Kidney capillary endothelial cell (primary cell): ENCODE data around the gene GPR6.

Experiments used
- DNase-seq: peaks from one replicate; pipeline ENCODE4 v3.0.0-alpha.2; 2018; ENCODE audit warnings: low spot score

The GPR6 gene, protein sequence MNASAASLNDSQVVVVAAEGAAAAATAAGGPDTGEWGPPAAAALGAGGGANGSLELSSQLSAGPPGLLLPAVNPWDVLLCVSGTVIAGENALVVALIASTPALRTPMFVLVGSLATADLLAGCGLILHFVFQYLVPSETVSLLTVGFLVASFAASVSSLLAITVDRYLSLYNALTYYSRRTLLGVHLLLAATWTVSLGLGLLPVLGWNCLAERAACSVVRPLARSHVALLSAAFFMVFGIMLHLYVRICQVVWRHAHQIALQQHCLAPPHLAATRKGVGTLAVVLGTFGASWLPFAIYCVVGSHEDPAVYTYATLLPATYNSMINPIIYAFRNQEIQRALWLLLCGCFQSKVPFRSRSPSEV

DNA sequence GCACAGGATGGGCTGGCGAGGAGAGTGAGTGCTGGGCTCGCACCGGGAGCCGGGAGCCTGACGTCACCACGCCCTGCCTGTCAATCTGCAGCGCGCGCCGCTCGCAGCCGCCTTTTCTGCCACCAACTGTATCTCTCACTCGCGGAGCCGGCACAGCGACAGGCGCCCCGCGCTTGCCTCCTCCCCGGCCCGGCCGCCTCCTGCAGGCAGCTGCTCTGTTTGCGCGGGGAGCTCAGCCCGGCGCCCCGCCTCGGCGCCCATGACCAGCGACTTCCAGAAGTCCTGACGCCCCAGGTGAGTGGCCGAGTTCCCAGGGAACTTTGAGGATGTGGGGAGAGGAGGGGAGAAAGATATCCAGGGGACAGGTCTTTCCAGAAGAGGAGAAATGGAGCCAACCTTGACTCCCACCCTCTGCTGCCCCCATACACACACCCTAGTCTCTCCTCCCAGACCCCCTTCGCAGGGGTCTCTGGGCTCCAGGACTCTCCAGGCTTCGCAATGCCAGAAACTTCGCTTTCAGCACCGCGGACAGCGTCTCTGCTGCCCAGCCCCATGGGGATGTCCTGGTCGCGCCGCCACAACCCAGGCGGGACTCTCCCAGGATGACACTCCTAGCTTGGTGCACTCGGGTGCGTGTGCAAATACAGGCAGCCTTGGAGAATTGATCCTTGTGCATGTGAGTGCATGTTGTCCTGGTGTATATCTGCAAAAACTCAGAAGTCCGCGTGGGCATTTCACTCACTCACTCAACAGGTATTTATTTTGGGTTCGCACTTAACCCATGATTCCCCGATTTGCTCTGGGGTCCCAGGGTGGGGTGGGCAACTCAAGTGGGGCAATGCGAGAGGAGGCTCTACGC, at the start of gene GPR6:
Gene GPR6, plus strand, starts transcription at position 138 of the 859 bp plus-strand sequence. CDS start 802 bp downstream, outside the sequence.
- peak; percentile 44 for DNase-seq

- no peak for DNase-seq
Observed at GRCh38 chr6:109934293-109934692, 43.8 kb upstream of the GPR6 start.

- DNase-seq, result no peak
Observed at GRCh38 chr6:109939654-109940053, 38.5 kb upstream of the GPR6 start.

GRCh38 chr6:109944448-109944847, 33.7 kb upstream of the GPR6 start:
- DNase-seq, result no peak

DNA sequence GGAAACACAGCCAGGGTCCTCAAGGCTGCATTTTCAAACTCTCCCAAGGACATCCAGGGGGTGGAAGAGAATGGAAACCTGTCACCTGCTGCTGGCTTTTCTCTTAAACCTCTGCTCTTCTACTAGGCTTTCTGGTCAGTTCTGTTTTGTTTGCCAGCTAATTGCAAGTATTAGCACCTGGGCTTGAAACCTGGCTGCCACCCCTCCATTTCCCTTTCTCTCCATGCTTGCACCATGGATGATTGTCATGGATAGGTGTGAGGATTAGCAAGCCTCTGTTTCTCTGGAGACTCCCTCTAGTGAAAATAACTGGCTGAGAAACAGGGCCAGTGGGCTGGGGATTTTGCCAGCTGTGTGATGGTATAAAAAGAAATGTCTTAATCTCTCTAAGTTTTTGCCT, 33.0 kb upstream of the GPR6 start:
- DNase-seq, result no peak

- DNase-seq, result no peak
Observed at GRCh38 chr6:109946979-109947378, 31.1 kb upstream of the GPR6 start.

DNA sequence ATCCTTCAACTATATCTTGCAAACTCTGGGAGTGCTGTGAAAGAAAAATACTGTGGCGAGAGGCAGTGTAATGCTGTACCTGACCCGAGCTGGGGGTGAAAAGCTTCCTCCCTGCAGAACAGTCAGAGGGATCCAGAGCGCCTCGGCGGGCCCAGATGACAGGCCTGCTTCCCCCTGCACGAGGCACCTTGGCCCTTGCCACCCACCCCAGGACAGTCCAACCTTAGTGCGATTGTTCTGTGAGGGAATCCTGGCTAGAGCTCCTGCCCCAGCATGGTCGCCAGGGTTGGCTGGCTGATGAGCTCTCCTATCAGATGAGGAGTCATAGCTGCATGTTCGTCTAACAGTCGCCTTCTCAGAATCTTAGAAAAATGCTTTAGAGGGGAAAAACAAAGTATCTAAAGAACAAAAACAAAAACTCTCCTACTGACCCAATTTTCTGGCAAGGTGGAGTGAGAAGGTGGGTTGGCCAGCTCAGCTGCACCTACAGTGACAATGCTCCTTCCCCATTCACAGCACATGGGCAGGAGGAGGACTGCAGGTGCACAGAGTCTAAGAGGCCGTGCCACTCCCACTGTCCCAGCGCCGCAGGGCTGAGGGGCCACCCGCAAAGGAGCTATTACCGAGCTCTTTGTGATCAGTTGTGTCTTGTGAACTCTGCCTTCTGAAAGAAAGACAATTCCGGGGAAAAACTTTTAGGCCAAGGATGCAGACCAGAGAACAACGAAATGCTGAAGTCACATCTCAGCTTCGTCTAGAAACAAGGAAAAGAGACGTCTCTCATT, 28.6 kb upstream of the GPR6 start:
- DNase-seq, result no peak

GRCh38 chr6:109955491-109955890, 22.6 kb upstream of the GPR6 start:
- no peak for DNase-seq

GRCh38 chr6:109958626-109959025, 19.5 kb upstream of the GPR6 start:
- no peak for DNase-seq

DNA sequence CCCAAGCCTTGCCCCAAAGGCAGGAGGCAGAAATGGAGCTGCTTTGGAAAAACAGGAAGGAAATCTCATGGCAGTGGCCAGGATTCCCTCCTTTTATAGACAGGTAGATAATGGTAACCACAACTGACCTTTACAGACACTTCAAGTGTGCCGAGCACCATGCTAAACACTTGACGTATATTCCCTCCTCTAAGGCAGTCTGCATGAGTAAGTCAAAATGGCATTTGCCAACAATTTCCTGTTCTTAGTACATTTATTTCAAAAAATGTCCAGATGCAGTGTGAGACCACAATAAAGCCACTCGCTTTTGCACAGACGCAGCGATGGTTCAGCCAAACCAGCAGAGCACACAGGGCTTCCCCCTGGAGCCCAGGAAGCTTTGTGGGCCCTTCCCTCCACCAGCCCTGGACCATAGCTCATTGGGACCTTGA, 16.5 kb upstream of the GPR6 start:
- DNase-seq, result no peak

DNA sequence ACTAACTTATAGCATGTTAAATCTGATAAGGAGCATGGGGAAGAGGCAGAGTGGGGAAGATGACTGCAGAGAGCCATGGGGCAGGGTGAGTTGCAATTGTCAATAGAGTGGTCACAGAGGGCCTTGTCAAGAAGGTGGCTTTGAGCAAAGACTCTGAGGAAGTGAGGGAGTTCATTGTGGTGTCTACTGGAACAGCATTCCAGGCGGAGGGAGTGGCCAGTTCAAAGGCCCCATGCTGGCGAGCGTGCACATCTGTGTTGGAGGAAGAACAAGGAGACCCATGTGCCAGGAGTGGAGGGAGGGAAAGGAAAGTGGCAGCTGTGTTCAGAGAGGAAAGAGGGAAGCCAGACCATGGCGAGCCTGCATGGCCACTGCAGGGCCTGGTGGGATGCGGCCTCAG, 15.8 kb upstream of the GPR6 start:
- no peak for DNase-seq

- DNase-seq, result no peak
Observed at GRCh38 chr6:109963598-109964170, 14.4 kb upstream of the GPR6 start.

DNA sequence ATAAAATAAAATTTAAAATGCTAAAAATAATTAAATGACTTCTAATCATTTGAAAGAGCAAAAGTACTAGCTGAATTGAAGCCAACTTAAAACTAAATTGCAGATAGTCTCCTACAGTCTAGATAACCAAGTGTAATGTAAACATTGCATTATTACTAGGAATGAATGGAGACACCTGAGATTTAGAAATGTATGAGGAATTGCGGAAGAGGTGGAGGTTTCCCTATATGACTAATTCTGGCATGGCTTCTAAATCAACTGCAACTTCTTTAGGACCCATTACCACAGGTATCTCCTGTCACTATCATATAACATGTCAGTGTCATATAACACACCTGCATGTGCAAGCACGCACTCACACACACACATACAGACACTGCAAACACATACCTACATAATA, 13.2 kb upstream of the GPR6 start:
- DNase-seq, result no peak

- no peak for DNase-seq
Observed at GRCh38 chr6:109966299-109966698, 11.8 kb upstream of the GPR6 start.

DNA sequence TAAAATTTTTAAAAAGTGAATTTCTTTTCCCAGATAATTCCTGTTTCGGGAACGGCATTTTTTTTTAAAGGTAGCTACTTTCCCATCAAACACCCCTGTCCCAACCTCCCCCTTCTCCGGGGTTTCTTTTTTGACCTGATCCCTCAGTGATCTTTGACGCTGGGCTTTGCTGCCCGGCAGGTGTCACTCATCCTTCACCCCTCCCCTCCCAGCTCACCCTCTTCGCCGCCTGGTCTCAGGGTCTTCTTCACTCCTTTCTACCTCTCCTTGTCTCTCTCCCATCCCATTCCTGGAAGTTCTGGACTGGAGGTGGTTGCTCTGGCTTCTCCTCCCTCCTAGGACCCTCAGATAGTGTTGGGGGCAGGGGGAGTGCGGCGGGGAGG, 329 bp upstream of the GPR6 start:
- DNase-seq, result no peak

DNA sequence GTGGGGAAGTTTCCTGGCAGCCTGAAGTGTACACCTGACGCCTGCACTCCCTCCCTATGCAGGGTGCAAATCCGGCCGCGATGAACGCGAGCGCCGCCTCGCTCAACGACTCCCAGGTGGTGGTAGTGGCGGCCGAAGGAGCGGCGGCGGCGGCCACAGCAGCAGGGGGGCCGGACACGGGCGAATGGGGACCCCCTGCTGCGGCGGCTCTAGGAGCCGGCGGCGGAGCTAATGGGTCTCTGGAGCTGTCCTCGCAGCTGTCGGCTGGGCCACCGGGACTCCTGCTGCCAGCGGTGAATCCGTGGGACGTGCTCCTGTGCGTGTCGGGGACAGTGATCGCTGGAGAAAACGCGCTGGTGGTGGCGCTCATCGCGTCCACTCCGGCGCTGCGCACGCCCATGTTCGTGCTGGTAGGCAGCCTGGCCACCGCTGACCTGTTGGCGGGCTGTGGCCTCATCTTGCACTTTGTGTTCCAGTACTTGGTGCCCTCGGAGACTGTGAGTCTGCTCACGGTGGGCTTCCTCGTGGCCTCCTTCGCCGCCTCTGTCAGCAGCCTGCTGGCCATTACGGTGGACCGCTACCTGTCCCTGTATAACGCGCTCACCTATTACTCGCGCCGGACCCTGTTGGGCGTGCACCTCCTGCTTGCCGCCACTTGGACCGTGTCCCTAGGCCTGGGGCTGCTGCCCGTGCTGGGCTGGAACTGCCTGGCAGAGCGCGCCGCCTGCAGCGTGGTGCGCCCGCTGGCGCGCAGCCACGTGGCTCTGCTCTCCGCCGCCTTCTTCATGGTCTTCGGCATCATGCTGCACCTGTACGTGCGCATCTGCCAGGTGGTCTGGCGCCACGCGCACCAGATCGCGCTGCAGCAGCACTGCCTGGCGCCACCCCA, 1.2 kb downstream of the GPR6 start:
- DNase-seq, result no peak

DNA sequence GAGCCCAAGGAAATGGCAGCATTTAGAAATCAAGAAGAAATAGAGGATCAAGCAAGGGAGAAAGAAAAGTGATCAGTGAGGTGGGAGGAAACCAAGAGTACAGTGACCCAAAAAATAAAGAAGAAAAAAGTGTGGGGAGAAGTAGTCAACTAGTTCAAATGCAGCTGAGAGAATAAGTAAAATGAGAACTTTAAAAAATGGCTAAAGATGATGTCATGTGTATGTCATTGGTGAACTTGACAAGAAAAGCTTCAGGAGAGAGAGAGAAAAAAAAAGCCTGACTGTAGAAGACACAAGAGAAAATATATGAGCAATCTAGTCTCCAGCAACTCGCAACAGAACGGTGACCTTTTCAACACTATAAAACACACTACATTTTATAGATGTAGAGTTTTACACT, 6.3 kb downstream of the GPR6 start:
- no peak for DNase-seq

DNA sequence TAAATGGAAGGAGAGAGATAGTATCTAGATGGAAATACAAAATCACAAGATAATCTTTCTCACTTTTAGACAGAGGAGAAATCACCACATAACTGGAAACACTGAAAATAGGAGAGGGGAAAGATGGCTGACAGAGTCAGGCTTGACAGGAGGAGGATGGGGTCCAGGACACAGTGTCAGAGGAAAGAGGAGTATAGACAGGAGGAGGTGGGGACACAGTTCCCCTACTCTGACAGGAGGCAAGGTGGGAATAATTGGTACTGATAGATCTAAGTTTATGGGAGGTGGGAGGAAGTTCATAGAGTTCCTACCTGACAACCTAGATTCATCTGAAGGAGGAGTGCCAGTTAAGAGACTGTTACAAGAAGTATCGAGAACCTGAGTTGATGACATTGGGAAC, 9.1 kb downstream of the GPR6 start:
- no peak for DNase-seq

GRCh38 chr6:109991201-109992101, 13.3 kb downstream of the GPR6 start:
- DNase-seq, result no peak

DNA sequence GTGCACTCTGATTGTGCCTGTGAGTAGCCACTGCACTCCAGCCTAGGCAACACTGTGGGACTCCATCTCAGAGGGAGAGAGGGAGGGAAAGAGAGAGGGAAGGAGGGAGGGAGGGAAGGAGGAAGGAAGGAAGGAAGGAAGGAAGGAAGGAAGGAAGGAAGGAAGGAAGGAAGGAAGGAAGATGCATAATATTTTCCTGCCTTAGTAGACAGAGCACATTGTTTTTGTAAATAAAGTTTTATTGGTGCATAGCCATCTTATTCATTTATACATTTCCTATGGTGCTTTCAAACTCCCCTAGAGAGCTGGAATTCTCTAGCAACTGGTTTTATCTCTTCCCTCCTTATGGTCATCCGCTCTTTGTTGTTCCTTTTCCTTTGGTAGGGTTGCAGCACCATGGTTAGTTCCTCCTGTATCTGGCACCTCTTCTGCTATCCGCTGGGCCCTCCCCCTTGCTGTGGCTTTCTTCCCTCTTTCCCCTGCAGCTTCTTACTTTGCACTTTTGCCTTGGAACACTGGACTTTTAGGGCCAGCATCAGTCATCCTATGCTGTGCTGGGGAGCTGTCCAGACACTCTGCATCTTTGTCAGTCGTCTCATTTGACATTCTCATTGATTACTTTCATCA, 20.2 kb downstream of the GPR6 start:
- no peak for DNase-seq
